ENCODE data around the gene CHMP5. TPM values are rescaled to one million over a fixed set of nuclear protein-coding genes. Genes with fewer than 3 reads are reported as not detected.
"Not testable (repeated sequence)": the region's sequence is repeated elsewhere in the genome, so short reads cannot be mapped to it uniquely, and the experiment has no call there.

CHMP5 gene
- total RNA-seq, 1 experiment from 2014 or later: 61.8 TPM

- Histone ChIP-seq H3K4me2 (ENCODE audit: low read length) (no peak overlapping the region), H3K27me3 (ENCODE audit: insufficient read depth, low read length) (no peaks in the 10 kb centered on the region), H3K9me3 (ENCODE audit: control insufficient read depth in 1 of 2, insufficient read depth in 1 of 2, low read depth in 1 of 2, low read length in 2 of 2) (no peaks in the 10 kb centered on the region), H4K20me1 (ENCODE audit: insufficient read depth) (no peaks in the 10 kb centered on the region), H2AFZ (ENCODE audit: low read depth, low read length, poor library complexity, severe bottlenecking) (no peak overlapping the region), H3K4me3 (replicated peaks in 1 of 2; ENCODE audit: low read depth in 1 of 2, low read length in 2 of 2) (no peak overlapping the region), H3K9ac (ENCODE audit: low read length) (no peak overlapping the region), H3K36me3 (ENCODE audit: control insufficient read depth in 1 of 2, insufficient read depth in 2 of 2, low read length in 2 of 2) (peaks cover 51 to 58% of the 10 kb centered on the region in 2 experiments), H3K27ac (ENCODE audit: low read depth, low read length) (no peak overlapping the region), H3K4me1 (ENCODE audit: control insufficient read depth in 1 of 2, insufficient read depth in 2 of 2, low read length in 2 of 2) (peaks cover 0 to 5% of the 10 kb centered on the region in 2 experiments; a peak in 2 of 4 replicates), H3K9me2 (ENCODE audit: insufficient read depth) (no peaks in the 10 kb centered on the region), H3K79me2 (ENCODE audit: insufficient read depth, low read length) (0 out of 2 replicates have a peak, but pooled peaks cover 9% of the 10 kb centered on the region)
- CTCF ChIA-PET: no interaction called here
- ATAC-seq (no peak), DNase-seq (ENCODE audit: low read depth, low spot score) (no peak)
- RAD21 ChIA-PET (ENCODE audit: low non-redundant PET in 1 of 2, low total read pairs in 2 of 2, uncharacterized antibody in 2 of 2, unreplicated experiment in 2 of 2): no interaction called here
- no TSS peak for BruUV-seq (replicated peaks)
- POLR2A ChIA-PET: no interaction called here
- TF ChIP-seq YY1 (IDR thresholded peaks at IDR 0.05; ENCODE audit: extremely low read depth, insufficient replicate concordance, low read depth, low read length): no peak
- TF ChIP-seq POLR2A (IDR thresholded peaks at IDR 0.05; ENCODE audit: borderline replicate concordance, extremely low read depth, insufficient read depth, insufficient read length): no peak
- TF ChIP-seq SIN3A (IDR thresholded peaks at IDR 0.05; ENCODE audit: low read depth): no peak
- no peak for TF ChIP-seq EZH2 (IDR thresholded peaks at IDR 0.05)
- TF ChIP-seq CEBPB (IDR thresholded peaks at IDR 0.05; ENCODE audit: low read depth): no peak
- TF ChIP-seq TCF7L2 (IDR thresholded peaks at IDR 0.05; ENCODE audit: borderline replicate concordance, extremely low read depth, insufficient read depth, insufficient read length): no peak
- TF ChIP-seq ATF3 (IDR thresholded peaks at IDR 0.05): no peak
- TF ChIP-seq REST (IDR thresholded peaks at IDR 0.05; ENCODE audit: low read depth): no peak
- no peak for TF ChIP-seq EZH2phosphoT487 (IDR thresholded peaks at IDR 0.05; ENCODE audit: borderline replicate concordance)
- intact Hi-C loops (cut with micrococcal nuclease): no loop called here
These were observed 50.5 kb downstream of the CHMP5 start for GRCh38 chr9:33315371-33315770.

GRCh38 chr9:33317136-33317535, 52.3 kb downstream of the CHMP5 start:
- POLR2A ChIA-PET; ATAC-seq; H3K27me3 ChIP-seq (ENCODE audit: insufficient read depth, low read length); H3K4me2 ChIP-seq (ENCODE audit: low read length); H4K20me1 ChIP-seq (ENCODE audit: insufficient read depth); H3K9me3 ChIP-seq (ENCODE audit: control insufficient read depth in 1 of 2, insufficient read depth in 1 of 2, low read depth in 1 of 2, low read length in 2 of 2); H3K9me2 ChIP-seq (ENCODE audit: insufficient read depth); BruUV-seq (replicated peaks); intact Hi-C loops (cut with micrococcal nuclease); H2AFZ ChIP-seq (ENCODE audit: low read depth, low read length, poor library complexity, severe bottlenecking); H3K27ac ChIP-seq (ENCODE audit: low read depth, low read length); DNase-seq (ENCODE audit: low read depth, low spot score); H3K79me2 ChIP-seq (ENCODE audit: insufficient read depth, low read length); H3K9ac ChIP-seq (ENCODE audit: low read length); H3K4me3 ChIP-seq (replicated peaks in 1 of 2; ENCODE audit: low read depth in 1 of 2, low read length in 2 of 2): not testable (repeated sequence)
- Histone ChIP-seq H3K36me3 (ENCODE audit: control insufficient read depth in 1 of 2, insufficient read depth in 2 of 2, low read length in 2 of 2) (peaks cover 46 to 59% of the 10 kb centered on the region in 2 experiments), H3K4me1 (ENCODE audit: control insufficient read depth in 1 of 2, insufficient read depth in 2 of 2, low read length in 2 of 2) (peaks cover 0 to 11% of the 10 kb centered on the region in 2 experiments; a peak in 2 of 4 replicates)
- RAD21 ChIA-PET (ENCODE audit: low non-redundant PET in 1 of 2, low total read pairs in 2 of 2, uncharacterized antibody in 2 of 2, unreplicated experiment in 2 of 2): interaction anchor here in 1 of 2 experiments (0.7 kb wide), 1 partner anchor 405 kb away, joined by 6 read pairs; no protein-coding TSS in a partner anchor
- CTCF ChIA-PET: interaction anchor here (1.7 kb wide), 1 partner anchor 30 kb away, joined by 3 read pairs; no protein-coding TSS in a partner anchor

Data from HCT116 (cell line).